HCT116 (cell line): ENCODE measurements around the gene CCNA2. TPM values are rescaled to one million over a fixed set of nuclear protein-coding genes. Genes with fewer than 3 reads are reported as not detected.

Experiments used
- ATAC-seq: fragments of 200-7000 bp; cut with Tn5 transposase; 2 replicates; pipeline ENCODE4 v1.9.1; 2020; ENCODE audit warnings: mild to moderate bottlenecking, moderate library complexity
- BruUV-seq: library from RNA; stranded (reverse); fragments of 400-500 nt; replicated peaks from 2 replicates; lab custom pipeline; 2021; lab: Mats Ljungman, UMichigan
- CTCF ChIA-PET: fragments of 300-600 bp; sonication (Branson Sonifier 250); formaldehyde crosslinking; loops from one replicate; lab custom pipeline; 2021; ENCODE audit warnings: antibody characterized with exemption; lab: Charles Lee
- POLR2A ChIA-PET: fragments of 300-600, 350-600 bp; sonication (Branson Sonifier 250); formaldehyde crosslinking; loops from one replicate; lab custom pipeline; 2021; ENCODE audit warnings: antibody characterized with exemption; lab: Charles Lee
- RAD21 ChIA-PET, 2 experiments: fragments of 300-600 bp; sonication (Branson Sonifier 250); formaldehyde crosslinking; loops; one replicate each; lab custom pipeline; 2023; ENCODE audit warnings: low total read pairs in 2 of 2; ENCODE audit not compliant: uncharacterized antibody in 2 of 2, unreplicated experiment in 2 of 2, low non-redundant PET in 1 of 2; lab: Charles Lee
- DNase-seq: peaks from one replicate; pipeline ENCODE4 v3.0.0-alpha.2; 2010; ENCODE audit warnings: low read depth, low spot score
- H2AFZ ChIP-seq: fragments of 200-600 bp; shearing (Covaris generic), sonication (generic); 2 replicates; pipeline ENCODE4 v1.6.1; 2017; ENCODE audit warnings: low read depth, mixed run types, mixed read lengths, antibody characterized with exemption, low read length; ENCODE audit not compliant: poor library complexity, severe bottlenecking
- H3K27ac ChIP-seq: 2 replicates; pipeline ENCODE4 v1.5.1; 2012; ENCODE audit warnings: low read depth, low read length
- H3K27me3 ChIP-seq: fragments of 200-600 bp; sonication (generic); 2 replicates; pipeline ENCODE4 v1.6.1; 2016; ENCODE audit warnings: mixed run types, low read length, mixed read lengths; ENCODE audit not compliant: insufficient read depth
- H3K36me3 ChIP-seq, 2 experiments: fragments of 200-500 bp in 1 of 2; fragments of 200-600 bp in 1 of 2; sonication (Bioruptor generic) in 1 of 2; sonication (generic) in 1 of 2; 2 replicates each; pipeline versions ENCODE4 v1.5.1 to v1.6.1; 2014 to 2016; ENCODE audit warnings: low read length in 2 of 2, inconsistent platforms in 1 of 2, mixed read lengths in 1 of 2, mixed run types in 1 of 2; ENCODE audit not compliant: insufficient read depth in 2 of 2, control insufficient read depth in 1 of 2
- H3K4me1 ChIP-seq, 2 experiments: fragments of 200-600 bp in 1 of 2; sonication (generic) in 1 of 2; 2 replicates each; pipeline versions ENCODE4 v1.5.1 to v1.6.1; 2012 to 2017; ENCODE audit warnings: low read length in 2 of 2, inconsistent platforms in 1 of 2, mild to moderate bottlenecking in 1 of 2, mixed read lengths in 1 of 2, mixed run types in 1 of 2, moderate library complexity in 1 of 2; ENCODE audit not compliant: insufficient read depth in 2 of 2, control insufficient read depth in 1 of 2
- H3K4me2 ChIP-seq: fragments of 200-600 bp; sonication (generic); 2 replicates; pipeline ENCODE4 v1.6.1; 2017; ENCODE audit warnings: mixed run types, low read length, mixed read lengths
- H3K4me3 ChIP-seq, 2 experiments: fragments of 200-600 bp in 1 of 2; sonication (generic) in 1 of 2; replicated peaks in 1 of 2; 2 replicates each; pipeline ENCODE4 v1.5.1; 2011 to 2016; ENCODE audit warnings: low read length in 2 of 2, control low read depth in 1 of 2, low read depth in 1 of 2, mild to moderate bottlenecking in 1 of 2, mixed read lengths in 1 of 2, mixed run types in 1 of 2
- H3K79me2 ChIP-seq: fragments of 200-600 bp; sonication (generic); 2 replicates; pipeline ENCODE4 v1.6.1; 2017; ENCODE audit warnings: mild to moderate bottlenecking, mixed run types, low read length, moderate library complexity, mixed read lengths; ENCODE audit not compliant: insufficient read depth
- H3K9ac ChIP-seq: fragments of 200-600 bp; sonication (generic); 2 replicates; pipeline ENCODE4 v1.6.1; 2016; ENCODE audit warnings: low read length, mixed read lengths
- H3K9me2 ChIP-seq: fragments of 200-600 bp; sonication (generic), shearing (Covaris generic); 2 replicates; pipeline ENCODE4 v1.6.1; 2017; ENCODE audit warnings: mixed run types, mild to moderate bottlenecking, moderate library complexity; ENCODE audit not compliant: insufficient read depth
- H3K9me3 ChIP-seq, 2 experiments: fragments of 200-500 bp in 1 of 2; fragments of 200-600 bp in 1 of 2; sonication (Bioruptor generic) in 1 of 2; sonication (generic) in 1 of 2; 2 replicates each; pipeline ENCODE4 v1.6.1; 2014 to 2017; ENCODE audit warnings: low read length in 2 of 2, mixed read lengths in 2 of 2, inconsistent platforms in 1 of 2, low read depth in 1 of 2, mild to moderate bottlenecking in 1 of 2, mixed run types in 1 of 2, moderate library complexity in 1 of 2; ENCODE audit not compliant: control insufficient read depth in 1 of 2, insufficient read depth in 1 of 2
- H4K20me1 ChIP-seq: fragments of 200-600 bp; sonication (generic), shearing (Covaris generic); 2 replicates; pipeline ENCODE4 v1.6.1; 2017; ENCODE audit warnings: mixed run types, mild to moderate bottlenecking, moderate library complexity; ENCODE audit not compliant: insufficient read depth
- CBX3 ChIP-seq: IDR thresholded peaks from 2 replicates; pipeline ENCODE4 v1.6.1; 2012; ENCODE audit warnings: low read depth
- FOSL1 ChIP-seq: IDR thresholded peaks from 2 replicates; pipeline ENCODE4 v1.6.1; 2012; ENCODE audit warnings: low read depth
- JUND ChIP-seq: IDR thresholded peaks from 2 replicates; pipeline ENCODE4 v1.6.1; 2012
- YY1 ChIP-seq: IDR thresholded peaks from 2 replicates; pipeline ENCODE4 v1.6.1; 2011; ENCODE audit warnings: low read length, low read depth, moderate library complexity, mild to moderate bottlenecking; ENCODE audit not compliant: insufficient replicate concordance; ENCODE audit errors: extremely low read depth
- ZNF274 ChIP-seq: fragments of 200-500 bp; sonication (Bioruptor generic); IDR thresholded peaks from 2 replicates; pipeline ENCODE4 v1.6.1; 2014; ENCODE audit warnings: mild to moderate bottlenecking, low read depth, low read length, inconsistent platforms
- intact Hi-C: fragments of 100-400 bp; cut with micrococcal nuclease; formaldehyde crosslinking; loops from 2 replicates; pipeline ENCODE4 v1.10.0; 2022
- total RNA-seq: library from RNA; stranded (reverse); gene quantifications from one replicate; pipeline ENCODE4 v1.2.1, GENCODE V29; 2021; ENCODE audit not compliant: unreplicated experiment
- TF ChIP-seq, protein P1 (sequence below): IDR thresholded peaks from 2 replicates; pipeline ENCODE4 v1.6.1; 2012; ENCODE audit warnings: low read depth

The CCNA2 gene
- total RNA-seq, 1 experiment from 2014 or later, result 75.4 TPM

- intact Hi-C loops, result no loop called here
- H4K20me1 ChIP-seq, result no peaks in the 10 kb centered on the region
- ATAC-seq, result no peak; the same call in 1 of the 2 replicates
- H3K9me3 ChIP-seq, result no peaks in the 10 kb centered on the region
- no peak overlapping the region for H2AFZ ChIP-seq
- BruUV-seq, result no TSS peak
- H3K4me1 ChIP-seq, result peaks cover 0 to under 1% of the 10 kb centered on the region in 2 experiments; a peak in 1 of 4 replicates
- peaks cover 23 to 26% of the 10 kb centered on the region in 2 experiments for H3K36me3 ChIP-seq
- ChIA-PET CTCF (no interaction called here), RAD21 (no interaction called here), POLR2A (no interaction called here)
- no peaks in the 10 kb centered on the region for H3K27me3 ChIP-seq
- TF ChIP-seq CBX3 (no peak), YY1 (no peak), ZNF274 (no peak)
- TF ChIP-seq, protein P1, sequence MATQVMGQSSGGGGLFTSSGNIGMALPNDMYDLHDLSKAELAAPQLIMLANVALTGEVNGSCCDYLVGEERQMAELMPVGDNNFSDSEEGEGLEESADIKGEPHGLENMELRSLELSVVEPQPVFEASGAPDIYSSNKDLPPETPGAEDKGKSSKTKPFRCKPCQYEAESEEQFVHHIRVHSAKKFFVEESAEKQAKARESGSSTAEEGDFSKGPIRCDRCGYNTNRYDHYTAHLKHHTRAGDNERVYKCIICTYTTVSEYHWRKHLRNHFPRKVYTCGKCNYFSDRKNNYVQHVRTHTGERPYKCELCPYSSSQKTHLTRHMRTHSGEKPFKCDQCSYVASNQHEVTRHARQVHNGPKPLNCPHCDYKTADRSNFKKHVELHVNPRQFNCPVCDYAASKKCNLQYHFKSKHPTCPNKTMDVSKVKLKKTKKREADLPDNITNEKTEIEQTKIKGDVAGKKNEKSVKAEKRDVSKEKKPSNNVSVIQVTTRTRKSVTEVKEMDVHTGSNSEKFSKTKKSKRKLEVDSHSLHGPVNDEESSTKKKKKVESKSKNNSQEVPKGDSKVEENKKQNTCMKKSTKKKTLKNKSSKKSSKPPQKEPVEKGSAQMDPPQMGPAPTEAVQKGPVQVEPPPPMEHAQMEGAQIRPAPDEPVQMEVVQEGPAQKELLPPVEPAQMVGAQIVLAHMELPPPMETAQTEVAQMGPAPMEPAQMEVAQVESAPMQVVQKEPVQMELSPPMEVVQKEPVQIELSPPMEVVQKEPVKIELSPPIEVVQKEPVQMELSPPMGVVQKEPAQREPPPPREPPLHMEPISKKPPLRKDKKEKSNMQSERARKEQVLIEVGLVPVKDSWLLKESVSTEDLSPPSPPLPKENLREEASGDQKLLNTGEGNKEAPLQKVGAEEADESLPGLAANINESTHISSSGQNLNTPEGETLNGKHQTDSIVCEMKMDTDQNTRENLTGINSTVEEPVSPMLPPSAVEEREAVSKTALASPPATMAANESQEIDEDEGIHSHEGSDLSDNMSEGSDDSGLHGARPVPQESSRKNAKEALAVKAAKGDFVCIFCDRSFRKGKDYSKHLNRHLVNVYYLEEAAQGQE, result no peak
- H3K79me2 ChIP-seq, result peaks cover 7% of the 10 kb centered on the region; the same call in 1 of the 2 replicates
- H3K9ac ChIP-seq, result no peak overlapping the region
- DNase-seq, result no peak
- no peak overlapping the region for H3K4me2 ChIP-seq
- H3K4me3 ChIP-seq, result no peak overlapping the region
- H3K9me2 ChIP-seq, result no peaks in the 10 kb centered on the region
- no peak overlapping the region for H3K27ac ChIP-seq
Observed at GRCh38 chr4:121863799-121864198, 40.1 kb upstream of the CCNA2 start.

DNA sequence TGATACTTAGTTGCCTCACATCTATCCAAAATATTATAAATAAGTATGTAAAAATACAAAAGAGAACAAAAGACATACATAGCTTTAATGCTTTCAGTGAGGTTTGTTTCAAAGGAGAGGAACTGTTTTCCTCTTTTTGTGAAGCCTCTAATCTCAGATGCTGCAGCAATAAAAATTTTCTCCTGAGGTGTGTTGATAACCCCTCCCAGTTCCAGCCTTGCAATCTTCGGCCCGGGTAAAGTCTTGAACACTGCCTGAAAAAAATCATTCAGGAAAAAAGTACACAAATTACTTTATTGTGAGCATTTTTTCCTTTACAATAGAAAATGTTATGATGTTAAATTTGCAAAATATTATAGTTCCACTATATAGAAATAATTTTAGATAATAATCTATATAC is 37.7 kb upstream of the CCNA2 start:
- H3K4me2 ChIP-seq, result no peak overlapping the region
- no peak for TF ChIP-seq YY1
- no peak for TF ChIP-seq FOSL1
- TF ChIP-seq JUND, result no peak
- TF ChIP-seq, protein P1, result no peak
- H3K27ac ChIP-seq, result no peak overlapping the region
- no TSS peak for BruUV-seq
- H2AFZ ChIP-seq, result no peak overlapping the region
- ATAC-seq, result no peak
- intact Hi-C loops, result no loop called here
- H4K20me1 ChIP-seq, result no peaks in the 10 kb centered on the region
- ChIA-PET CTCF (no interaction called here), POLR2A (no interaction called here), RAD21 (no interaction called here)
- H3K4me1 ChIP-seq, result no peaks in the 10 kb centered on the region
- DNase-seq, result no peak
- no peak overlapping the region for H3K9ac ChIP-seq
- no peaks in the 10 kb centered on the region for H3K27me3 ChIP-seq
- no peak overlapping the region for H3K4me3 ChIP-seq
- no peaks in the 10 kb centered on the region for H3K9me2 ChIP-seq
- peaks cover 12 to 18% of the 10 kb centered on the region in 2 experiments for H3K36me3 ChIP-seq
- no peaks in the 10 kb centered on the region for H3K9me3 ChIP-seq
- H3K79me2 ChIP-seq, result peaks cover 3% of the 10 kb centered on the region; the same call in 1 of the 2 replicates
